SHP77 (cell line): ENCODE data around the gene MVB12B.
A peak's percentile ranks its signal among the peaks of the same experiment; 100 is the strongest.

Experiments
- DNase-seq, 2 experiments: peaks; one replicate each; lab custom pipeline; 2025; lab: John Stamatoyannopoulos, UW

MVB12B gene

DNA sequence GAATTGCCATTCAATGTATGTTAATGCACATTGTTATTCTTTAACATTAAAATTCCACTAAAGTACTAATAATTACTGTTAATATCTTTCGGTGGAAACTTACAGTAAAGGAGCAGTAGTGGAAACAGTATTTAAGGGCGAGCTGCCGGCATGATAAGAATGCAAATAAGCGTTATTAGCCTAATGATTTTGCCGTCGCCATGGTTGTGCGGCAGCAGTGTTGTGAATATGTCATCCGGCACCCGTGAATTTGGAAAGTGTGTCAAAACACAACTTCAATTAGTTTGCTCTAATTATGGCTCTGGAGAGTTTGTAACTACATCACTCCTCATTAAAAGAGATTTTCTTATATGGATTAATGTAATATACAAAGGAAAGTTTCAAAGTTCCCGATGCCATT lies 81.4 kb downstream of the MVB12B start:
- DNase-seq = no peak

DNA sequence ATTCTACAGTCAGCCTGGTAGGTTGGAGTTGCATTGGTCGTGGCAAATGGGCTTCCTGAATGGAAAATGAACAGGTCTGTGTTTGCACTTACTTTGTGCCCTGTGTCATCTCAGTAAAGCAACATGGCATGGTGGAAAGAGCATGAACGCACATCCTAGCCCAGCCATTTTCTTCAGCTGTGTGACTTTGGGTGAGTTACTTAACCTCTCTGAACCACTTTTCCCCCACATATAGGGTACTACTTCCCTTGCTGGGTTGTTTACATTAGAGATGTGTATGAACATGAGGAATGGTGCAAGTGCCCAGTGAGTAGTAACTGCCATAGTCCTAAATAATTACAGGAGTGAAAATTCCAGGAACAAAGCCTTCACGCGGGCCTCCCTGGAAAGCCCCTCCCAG lies 83.6 kb downstream of the MVB12B start:
- DNase-seq = no peak

- no peak for DNase-seq
These were observed 84.8 kb downstream of the MVB12B start for GRCh38 chr9:126411225-126411947.

GRCh38 chr9:126411948-126412284 lies 85.3 kb downstream of the MVB12B start:
- peak; percentile 65 to 70 for DNase-seq

- DNase-seq = no peak
These were observed 86.3 kb downstream of the MVB12B start for GRCh38 chr9:126412905-126413304.

- DNase-seq = peak; percentile 68 to 89
These were observed 86.9 kb downstream of the MVB12B start for GRCh38 chr9:126413391-126414068.

- DNase-seq = no peak
These were observed 89.2 kb downstream of the MVB12B start for GRCh38 chr9:126415741-126416370.

DNA sequence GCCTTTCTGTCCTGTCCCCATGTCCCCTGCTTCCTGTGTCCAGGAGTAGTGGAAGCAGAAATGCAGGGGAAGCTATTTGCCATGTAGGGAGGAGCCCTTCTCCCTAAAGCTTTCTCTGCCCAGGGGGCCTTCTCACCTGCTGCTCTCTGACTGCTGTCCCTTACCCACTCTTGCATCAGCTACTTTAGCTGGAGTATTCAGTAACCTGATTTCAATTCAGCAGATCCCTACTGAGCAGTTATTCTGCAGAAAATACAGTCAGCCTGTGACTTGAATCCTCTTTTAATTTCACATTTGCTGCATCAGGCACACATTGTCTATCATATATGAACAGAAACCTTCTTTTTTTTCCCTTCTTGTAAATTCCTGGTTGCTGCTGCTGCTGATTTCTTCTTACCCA lies 90.4 kb downstream of the MVB12B start:
- peak in 1 of 2 experiments; percentile 53 for DNase-seq

DNA sequence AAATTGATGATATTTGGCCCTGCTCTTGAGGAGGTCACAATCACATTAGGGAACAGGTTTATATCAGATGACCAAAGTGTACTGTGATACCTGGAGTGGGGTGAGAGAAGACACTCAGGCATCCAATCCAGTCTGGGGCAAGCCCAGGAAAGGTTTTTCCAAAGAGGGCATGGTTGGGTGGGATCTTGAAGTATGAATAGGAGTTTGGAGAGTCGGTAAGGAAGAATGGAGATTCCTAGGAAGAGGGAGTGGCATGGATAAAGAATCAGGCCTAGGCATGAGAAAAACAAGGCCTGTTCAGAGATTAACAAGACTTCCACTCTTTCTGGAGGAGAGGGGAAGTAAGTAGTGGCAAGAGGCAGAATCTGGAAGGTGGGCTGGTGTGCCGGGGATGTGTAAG lies 91.1 kb downstream of the MVB12B start:
- no peak for DNase-seq

DNA sequence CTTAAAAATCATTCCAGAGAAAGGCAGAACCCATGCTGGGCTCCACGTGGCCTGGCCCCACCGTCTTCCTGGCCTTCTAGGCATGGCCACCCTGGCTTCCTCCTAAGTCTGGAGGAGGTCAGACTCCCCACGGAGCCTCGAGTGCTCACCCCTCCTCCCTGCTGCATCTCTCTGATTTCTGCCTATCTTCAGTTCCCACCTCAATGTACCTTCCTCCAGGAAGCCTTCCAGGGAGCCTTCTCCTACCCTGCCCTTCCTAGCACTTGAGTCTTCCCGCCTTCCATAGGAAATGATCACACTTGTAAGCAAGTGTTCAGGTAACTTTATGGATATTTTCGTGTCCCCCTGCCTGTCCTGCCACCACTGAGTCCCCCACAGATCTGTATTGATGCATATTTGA lies 92.0 kb downstream of the MVB12B start:
- DNase-seq = no peak

DNA sequence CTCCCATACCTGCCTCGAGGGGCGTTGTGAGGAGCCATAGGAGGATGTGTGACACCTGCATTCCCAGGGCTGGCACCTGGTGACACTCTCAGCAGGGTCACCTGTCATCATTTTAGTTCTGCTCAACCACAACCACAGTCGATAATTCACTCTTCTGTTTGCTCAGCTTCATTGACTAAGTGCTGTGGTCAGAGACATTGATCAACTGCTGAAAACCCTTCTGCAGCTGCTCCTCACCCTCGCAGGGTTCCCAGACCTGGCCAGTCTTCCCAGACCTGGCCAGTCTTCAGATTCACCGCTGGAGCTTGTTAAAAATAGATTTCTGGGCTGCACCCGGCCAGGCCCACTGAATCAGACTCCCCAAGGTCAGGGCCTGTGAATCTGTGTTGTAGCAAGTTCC lies 92.8 kb downstream of the MVB12B start:
- peak; percentile 93 to 95 for DNase-seq

- DNase-seq = no peak
These were observed 93.5 kb downstream of the MVB12B start for GRCh38 chr9:126420135-126420534.

GRCh38 chr9:126420643-126421564 lies 94.3 kb downstream of the MVB12B start:
- DNase-seq = peak; percentile 60

DNA sequence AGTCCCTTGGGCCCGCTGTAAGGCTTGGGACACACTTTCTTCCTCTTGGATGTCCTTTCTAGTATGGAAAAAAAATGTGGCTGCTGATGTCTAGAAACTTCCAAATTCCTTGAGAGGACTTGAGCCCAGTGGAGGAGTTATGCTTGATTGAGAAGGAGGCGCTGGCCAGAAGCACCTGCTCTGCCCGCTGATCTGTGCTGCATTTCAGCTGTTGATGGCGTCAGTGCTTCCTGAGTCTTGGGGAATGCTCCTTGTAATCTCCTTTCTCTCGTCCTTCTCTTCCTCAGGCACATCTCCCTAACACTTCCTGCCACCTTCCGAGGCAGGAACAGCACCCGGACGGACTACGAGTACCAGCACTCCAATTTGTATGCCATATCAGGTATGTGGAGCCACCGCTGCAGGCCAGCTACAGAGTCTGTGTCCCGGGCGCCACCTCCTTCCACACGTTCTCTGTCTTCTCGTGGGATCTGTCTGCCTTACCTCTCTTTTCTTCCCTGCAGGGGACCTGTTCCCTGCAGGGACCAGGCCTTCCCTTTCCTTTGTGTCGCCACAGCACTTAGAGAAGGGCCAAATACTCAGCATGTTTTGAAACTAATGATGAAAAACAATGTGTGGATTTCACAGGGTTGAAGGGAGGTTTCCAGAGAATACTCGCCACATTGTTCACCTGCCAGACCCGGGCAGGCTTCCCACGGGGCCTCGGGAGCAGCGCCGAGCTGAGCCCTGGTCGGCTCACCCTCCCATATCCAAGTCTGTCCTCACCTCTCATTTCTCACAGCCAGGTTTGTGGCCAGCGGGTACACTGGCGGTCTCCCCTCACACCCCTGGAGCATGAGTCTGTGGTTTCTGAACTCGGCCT lies 95.2 kb downstream of the MVB12B start:
- DNase-seq = peak in 1 of 2 experiments; percentile 42

DNA sequence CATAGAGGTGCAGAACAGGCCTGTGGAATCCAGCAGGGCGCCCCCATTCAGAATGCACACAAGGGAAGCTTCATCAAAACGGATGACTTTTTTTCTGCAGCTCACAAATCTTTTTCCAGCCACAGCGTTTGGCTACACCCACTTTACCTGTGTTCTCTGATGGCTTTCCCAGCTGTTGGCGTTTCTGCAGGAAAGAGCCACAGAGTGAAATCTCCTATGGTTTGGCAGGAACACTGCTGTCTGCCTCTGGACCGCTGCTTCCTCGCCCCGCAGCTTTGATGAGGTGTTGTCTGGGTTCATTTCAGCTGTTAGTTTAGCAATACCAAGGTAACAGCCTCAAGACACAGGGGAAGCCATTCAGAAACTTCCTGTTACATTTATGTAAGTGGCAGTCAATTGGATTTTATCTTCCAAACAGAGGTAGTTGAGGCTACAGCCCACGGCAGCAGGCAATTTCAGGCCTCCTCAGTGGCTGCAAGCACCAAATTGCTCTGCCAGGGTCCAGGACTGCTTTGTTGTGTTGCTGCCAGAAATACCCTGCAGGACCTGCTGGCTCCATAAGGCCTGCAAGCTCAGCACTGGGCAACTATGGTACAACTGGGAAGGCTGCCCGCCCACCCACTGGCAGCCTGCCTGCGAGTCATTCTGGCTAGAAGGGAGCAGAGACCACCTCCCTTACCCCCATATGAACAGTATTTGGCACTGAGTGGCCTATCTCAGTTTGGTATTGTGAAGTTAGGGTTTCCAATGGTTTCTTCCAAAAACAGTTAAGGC lies 96.7 kb downstream of the MVB12B start:
- DNase-seq = no peak

GRCh38 chr9:126423916-126424185 lies 97.2 kb downstream of the MVB12B start:
- DNase-seq = no peak

- DNase-seq = no peak
These were observed 97.9 kb downstream of the MVB12B start for GRCh38 chr9:126424511-126424910.

DNA sequence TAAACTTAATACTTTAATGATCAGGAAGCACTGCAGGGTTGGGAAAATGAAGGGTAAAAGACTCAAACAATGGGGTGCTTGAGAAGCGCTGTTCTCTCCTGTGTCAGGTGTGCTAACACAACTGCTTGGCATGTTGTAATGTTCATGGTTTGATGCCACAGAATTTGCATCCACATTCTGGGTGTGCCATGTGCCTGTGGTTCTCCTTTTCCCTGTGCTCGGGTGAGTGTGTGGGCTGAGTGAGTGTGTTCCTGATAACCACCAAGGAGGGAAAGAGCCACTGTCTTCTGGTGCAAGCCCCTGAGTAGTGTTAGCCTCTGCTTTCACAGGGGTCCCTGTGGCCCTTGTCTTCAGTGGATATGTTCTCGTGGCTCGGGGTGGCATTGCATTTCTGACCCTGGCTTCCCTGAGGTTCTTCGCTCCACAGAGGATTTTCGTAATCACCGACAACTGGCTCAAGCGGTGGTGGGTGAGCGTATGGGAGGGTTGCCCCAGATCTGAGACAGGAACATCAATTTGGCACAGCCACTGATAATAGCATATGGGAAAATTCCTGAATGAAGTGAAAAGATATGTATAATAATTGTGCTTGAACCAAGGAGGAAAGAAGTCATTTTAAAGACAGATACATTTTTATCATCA lies 102.0 kb downstream of the MVB12B start:
- no peak for DNase-seq

DNA sequence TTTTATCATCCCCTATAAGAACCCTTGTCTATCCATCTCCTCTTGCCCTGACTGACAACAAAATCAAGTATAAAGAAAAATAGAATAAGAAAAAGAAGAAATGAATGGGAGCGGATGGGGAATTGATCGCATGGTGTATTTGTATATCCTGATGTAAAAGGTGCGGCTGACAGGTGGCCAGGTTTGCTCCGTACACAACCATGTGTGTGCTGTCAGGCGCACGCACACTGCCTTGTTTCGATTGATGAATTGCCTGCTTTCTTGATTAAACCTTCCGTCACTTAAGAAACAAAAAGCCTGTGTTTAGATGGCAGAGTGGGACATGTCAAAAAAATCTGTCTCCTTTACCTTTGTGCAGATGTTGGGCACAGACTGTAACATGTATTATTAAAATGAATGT lies 102.6 kb downstream of the MVB12B start:
- no peak for DNase-seq

DNA sequence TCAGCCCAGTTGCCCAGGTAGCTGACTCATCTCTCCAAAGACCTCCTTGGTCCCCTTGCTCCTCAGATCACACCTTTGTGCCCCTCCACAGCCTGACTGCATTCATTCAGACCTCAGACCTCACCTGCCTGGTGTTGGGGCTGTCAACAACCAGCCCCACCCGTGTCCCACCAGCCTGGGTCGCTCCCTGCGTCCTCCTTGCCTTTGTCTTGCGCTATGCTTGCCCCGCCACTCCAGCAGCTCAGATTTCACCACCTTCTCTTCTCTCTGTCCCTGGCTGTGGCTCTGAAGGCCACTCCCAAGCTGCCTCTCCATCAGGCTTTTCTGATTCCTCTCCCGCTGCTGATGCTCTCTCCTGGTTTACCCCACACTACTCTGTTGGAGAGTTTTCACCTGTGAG lies 103.5 kb downstream of the MVB12B start:
- no peak for DNase-seq
